ENCODE data around the gene SGCD.

GRCh38 chr5:156474251-156474650 is 147.3 kb downstream of the SGCD start:
- no peak for TF ChIP-seq CTCF (IDR thresholded peaks at IDR 0.05; ENCODE audit: low read depth, low read length)
- TF ChIP-seq EZH2phosphoT487 (IDR thresholded peaks at IDR 0.05; ENCODE audit: low read depth), result no peak
